ENCODE measurements around the gene ITGA2. TPM values are rescaled to one million over a fixed set of nuclear protein-coding genes. Genes with fewer than 3 reads are reported as not detected.

The ITGA2 gene
- total and polyA plus RNA-seq, 2 of the 8 experiments (the other 6 are each of a cell fraction or from before 2014, with no cell fraction given): 1.4 to 7.7 TPM

DNA sequence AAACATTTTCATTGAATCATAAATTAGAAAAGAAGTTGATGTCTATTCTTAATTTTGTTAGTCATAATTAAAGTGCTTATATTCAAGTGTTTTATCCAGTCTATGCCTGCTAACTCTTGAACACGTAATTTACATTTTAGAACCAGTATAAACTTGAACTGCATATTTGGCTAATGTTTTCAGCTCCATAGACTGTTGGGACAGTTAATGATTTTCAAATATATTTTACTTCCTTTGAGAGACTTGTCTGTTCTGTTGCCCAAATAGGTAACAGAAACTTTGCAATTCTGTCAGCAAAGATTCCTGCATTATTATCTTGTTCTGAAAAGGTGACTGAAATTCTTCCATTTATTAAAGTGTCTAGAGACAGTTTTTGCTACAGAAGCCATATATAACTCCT lies 7.8 kb downstream of the ITGA2 start (continued):
- TF ChIP-seq NANOG (IDR thresholded peaks at IDR 0.05; ENCODE audit: insufficient read depth, low read depth, low read length, poor library complexity, severe bottlenecking): no peak
- no peak for TF ChIP-seq TBP (IDR thresholded peaks at IDR 0.05; ENCODE audit: low read depth, low read length)

All from H1 (cell line).